A549 (cell line): Measurements from ENCODE around the gene EXT2. TPM values are rescaled to one million over a fixed set of nuclear protein-coding genes. Genes with fewer than 3 reads are reported as not detected.

Source experiments
- ATAC-seq, 2 experiments: fragments of 200-7000 bp in 1 of 2; fragments of >200 bp in 1 of 2; cut with Nextera tagmentation in 1 of 2; cut with Tn5 transposase in 1 of 2; 3 replicates each; pipeline versions ENCODE4 v1.8.0 to v1.9.1; 2018 to 2020; ENCODE audit warnings: mild to moderate bottlenecking in 1 of 2, moderate library complexity in 1 of 2
- CTCF ChIA-PET: fragments of 300-600 bp; sonication (Branson Sonifier 250); formaldehyde crosslinking; extraction: SDS; loops from one replicate; lab custom pipeline; 2021; ENCODE audit warnings: antibody characterized with exemption, inconsistent platforms; lab: Yijun Ruan, JAX
- POLR2A ChIA-PET: fragments of 350-600 bp; formaldehyde crosslinking; extraction: SDS; loops from one replicate; lab custom pipeline; 2021; ENCODE audit warnings: antibody characterized with exemption, inconsistent platforms; lab: Yijun Ruan, JAX
- DNase-seq, 2 experiments: peaks; one replicate each; pipeline versions ENCODE4 v3.0.0 to v3.0.0-alpha.2; 2011 to 2016; ENCODE audit warnings: low read depth in 1 of 2, low spot score in 1 of 2
- FAIRE-seq: peaks from 2 replicates; lab custom pipeline; 2011; peaks lifted over from hg19 to GRCh38; lab: Jason Lieb, UNC
- H3K27ac ChIP-seq, 2 experiments: fragments of >200 bp; sonication (Bioruptor Twin); formaldehyde crosslinking; 3 replicates each; pipeline ENCODE4 v1.5.1; 2016 to 2017
- H3K4me1 ChIP-seq: fragments of >200 bp; sonication (Bioruptor Twin); formaldehyde crosslinking; 3 replicates; pipeline ENCODE4 v1.6.1; 2016
- H3K4me2 ChIP-seq: fragments of >200 bp; sonication (Bioruptor Twin); formaldehyde crosslinking; 3 replicates; pipeline ENCODE4 v1.6.1; 2016
- H3K4me3 ChIP-seq: fragments of >200 bp; sonication (Bioruptor Twin); formaldehyde crosslinking; 3 replicates; pipeline ENCODE4 v1.5.1; 2016
- H3K9me3 ChIP-seq: fragments of >200 bp; sonication (Bioruptor Twin); formaldehyde crosslinking; 3 replicates; pipeline ENCODE4 v1.6.1; 2016
- ATOH8 ChIP-seq: fragments of 250-450 bp; sonication (Bioruptor Pico); IDR thresholded peaks from 2 replicates; pipeline ENCODE4 v1.5.0; 2020; ENCODE audit warnings: low read depth, mild to moderate bottlenecking, moderate library complexity
- BHLHE40 ChIP-seq: IDR thresholded peaks from 2 replicates; pipeline ENCODE4 v1.6.1; 2012; ENCODE audit warnings: low read depth, low read length, inconsistent platforms
- CBX2 ChIP-seq: fragments of 200-600 bp; sonication (generic); IDR thresholded peaks from 2 replicates; pipeline ENCODE4 v1.6.1; 2016; ENCODE audit warnings: low read depth, mild to moderate bottlenecking, borderline replicate concordance
- CEBPB ChIP-seq, 2 experiments: fragments of >200 bp in 1 of 2; sonication (Bioruptor Twin) in 1 of 2; formaldehyde crosslinking in 1 of 2; IDR thresholded peaks; 2 replicates each; pipeline ENCODE4 v1.6.1; 2012 to 2016
- CHD4 ChIP-seq: fragments of 200-600 bp; sonication (generic); IDR thresholded peaks from 2 replicates; pipeline ENCODE4 v1.6.1; 2016; ENCODE audit warnings: antibody characterized with exemption, mild to moderate bottlenecking, borderline replicate concordance
- CTCF ChIP-seq: fragments of >200 bp; sonication (Bioruptor Twin); formaldehyde crosslinking; IDR thresholded peaks from 3 replicates; pipeline ENCODE4 v1.5.1; 2016
- EHF ChIP-seq: fragments of 250-450 bp; sonication (Bioruptor Pico); IDR thresholded peaks from 2 replicates; pipeline ENCODE4 v1.5.0; 2020; ENCODE audit warnings: mild to moderate bottlenecking
- EHMT2 ChIP-seq: fragments of 200-600 bp; sonication (generic); IDR thresholded peaks from 2 replicates; pipeline ENCODE4 v1.6.1; 2016; ENCODE audit warnings: antibody characterized with exemption, low read depth, mild to moderate bottlenecking, moderate library complexity
- EP300 ChIP-seq, 2 experiments: fragments of >200 bp; sonication (Bioruptor Twin); formaldehyde crosslinking; IDR thresholded peaks; 2 replicates in 1 of 2; 3 replicates in 1 of 2; pipeline ENCODE4 v1.6.1; 2016 to 2017
- FOSL2 ChIP-seq, 2 experiments: fragments of 450-650 bp in 1 of 2; fragments of >200 bp in 1 of 2; sonication (Bioruptor Twin) in 1 of 2; formaldehyde crosslinking; IDR thresholded peaks; 2 replicates each; pipeline versions ENCODE4 v1.5.0 to v1.6.1; 2016 to 2020; ENCODE audit warnings: mild to moderate bottlenecking in 1 of 2, moderate library complexity in 1 of 2
- GATA3 ChIP-seq: IDR thresholded peaks from 2 replicates; pipeline ENCODE4 v1.6.1; 2012; ENCODE audit warnings: borderline replicate concordance
- HMGXB4 ChIP-seq: fragments of 250-450 bp; sonication (Bioruptor Pico); IDR thresholded peaks from 2 replicates; pipeline ENCODE4 v1.5.0; 2021; ENCODE audit warnings: mild to moderate bottlenecking, moderate library complexity, borderline replicate concordance
- HOXA7 ChIP-seq: fragments of 250-450 bp; sonication (Bioruptor Pico); IDR thresholded peaks from 2 replicates; pipeline ENCODE4 v1.5.0; 2020; ENCODE audit warnings: mild to moderate bottlenecking, moderate library complexity
- HOXB5 ChIP-seq: fragments of 250-450 bp; sonication (Bioruptor Pico); IDR thresholded peaks from 2 replicates; pipeline ENCODE4 v1.5.0; 2020; ENCODE audit warnings: mild to moderate bottlenecking, moderate library complexity
- JUNB ChIP-seq: fragments of >200 bp; sonication (Bioruptor Twin); formaldehyde crosslinking; IDR thresholded peaks from 2 replicates; pipeline ENCODE4 v1.6.1; 2016
- KDM1A ChIP-seq: fragments of 200-600 bp; sonication (generic); IDR thresholded peaks from 2 replicates; pipeline ENCODE4 v1.6.1; 2016; ENCODE audit warnings: low read depth, mild to moderate bottlenecking
- MYC ChIP-seq: IDR thresholded peaks from 2 replicates; pipeline ENCODE4 v1.6.1; 2012; ENCODE audit warnings: mild to moderate bottlenecking, inconsistent platforms, low read length, improper control_type of control experiment, borderline replicate concordance
- NFE2L2 ChIP-seq: fragments of 150-350 bp; conservative IDR thresholded peaks from 2 replicates; pipeline ENCODE4 v1.6.1; 2014; ENCODE audit warnings: low read length
- PHF8 ChIP-seq: fragments of 200-600 bp; sonication (generic); IDR thresholded peaks from 2 replicates; pipeline ENCODE4 v1.6.1; 2016; ENCODE audit warnings: low read depth, mild to moderate bottlenecking, antibody characterized with exemption, moderate library complexity, borderline replicate concordance
- RNF2 ChIP-seq: fragments of 200-600 bp; sonication (generic); IDR thresholded peaks from 2 replicates; pipeline ENCODE4 v1.6.1; 2016; ENCODE audit warnings: low read depth, mild to moderate bottlenecking, antibody characterized with exemption, moderate library complexity, borderline replicate concordance
- SMC3 ChIP-seq: fragments of >200 bp; sonication (Bioruptor Twin); formaldehyde crosslinking; IDR thresholded peaks from 3 replicates; pipeline ENCODE4 v1.6.1; 2018; ENCODE audit warnings: inconsistent platforms
- SREBF2 ChIP-seq: fragments of 450-650 bp; IDR thresholded peaks from 2 replicates; pipeline ENCODE4 v1.6.1; 2014; ENCODE audit warnings: mild to moderate bottlenecking, moderate library complexity
- USF2 ChIP-seq: fragments of 450-650 bp; IDR thresholded peaks from 2 replicates; pipeline ENCODE4 v1.6.1; 2014; ENCODE audit warnings: antibody characterized with exemption
- ZC3H11A ChIP-seq: fragments of 450-650 bp; IDR thresholded peaks from 2 replicates; pipeline ENCODE4 v1.6.1; 2014; ENCODE audit warnings: antibody characterized with exemption, mild to moderate bottlenecking
- ZFP36 ChIP-seq: fragments of 450-650 bp; IDR thresholded peaks from 2 replicates; pipeline ENCODE4 v1.6.1; 2014; ENCODE audit warnings: borderline replicate concordance; ENCODE audit not compliant: partially characterized antibody
- ZNF302 ChIP-seq: fragments of 250-450 bp; sonication (Bioruptor Pico); IDR thresholded peaks from 2 replicates; pipeline ENCODE4 v1.9.0; 2021; ENCODE audit warnings: inconsistent platforms, mild to moderate bottlenecking, moderate library complexity
- WGBS: methylation state at CpG from one replicate; pipeline ENCODE4 v1.1.6; 2017; ENCODE audit errors: missing lambda C conversion rate; 5-methylcytosine and 5-hydroxymethylcytosine counted together
- polyA plus RNA-seq, 4 experiments: library from polyadenylated mRNA; depleted of rRNA in 3 of 4; stranded (reverse); fragments of >200 nt; fragmentation: RNase III in 1 of 4; extraction: RNeasy Plus Mini Kit Qiagen cat#74134 plus additional on column Dnase treatment in 1 of 4; gene quantifications; 2 replicates in 3 of 4; 3 replicates in 1 of 4; pipeline ENCODE4 v1.2.3, GENCODE V29; 2011 to 2017

EXT2 gene
- polyA plus RNA-seq, 2 of the 4 experiments (the other 2 are of a cell fraction) = 56.5 to 77.3 TPM

- ATAC-seq = no peak
- WGBS = 86% methylated on average over 4 of the region's 4 CpGs
- no peak overlapping the region for H3K27ac ChIP-seq
Measured at GRCh38 chr11:44191322-44192016, 96.0 kb downstream of the EXT2 start.

GRCh38 chr11:44192017-44192385, 96.5 kb downstream of the EXT2 start:
- Histone ChIP-seq H3K4me3 (no peak overlapping the region), H3K9me3 (peaks cover 27% of the 10 kb centered on the region), H3K4me1 (no peaks in the 10 kb centered on the region), H3K4me2 (no peak overlapping the region), H3K27ac (no peak overlapping the region)
- FAIRE-seq (no peak), ATAC-seq (no peak), DNase-seq (no peak)
- CTCF ChIA-PET = interaction anchor here (1.9 kb wide), 1 partner anchor 11 kb away, joined by 5 read pairs; no protein-coding TSS in a partner anchor
- POLR2A ChIA-PET = no interaction called here
- TF ChIP-seq CBX2 (no peak), ATOH8 (CRISPR knock-in tag) (no peak), CTCF (no peak), ZC3H11A (no peak), HOXA7 (CRISPR knock-in tag) (no peak), MYC (no peak), HOXB5 (CRISPR knock-in tag) (no peak), FOSL2 (IDR thresholded peaks at IDR 0.05) (no peak), FOSL2 (CRISPR knock-in tag; IDR thresholded peaks at IDR 0.05) (no peak), HMGXB4 (CRISPR knock-in tag) (no peak), CHD4 (no peak)
- 93% methylated on average over 2 of the region's 2 CpGs for WGBS

More at GRCh38 chr11:44191322-44192016, 96.0 kb downstream of the EXT2 start:
- FAIRE-seq (no peak), DNase-seq (no peak)
- TF ChIP-seq ZNF302 (CRISPR knock-in tag) (no peak), NFE2L2 (no peak), EHMT2 (no peak), ZFP36 (no peak), KDM1A (no peak), GATA3 (no peak), USF2 (no peak), JUNB (no peak), PHF8 (no peak), EP300 (IDR thresholded peaks at IDR 0.05) (no peak), CEBPB (IDR thresholded peaks at IDR 0.05) (no peak), SMC3 (no peak), EHF (CRISPR knock-in tag) (no peak), HOXB5 (CRISPR knock-in tag) (no peak), SREBF2 (no peak), MYC (no peak), BHLHE40 (no peak), RNF2 (no peak), CBX2 (no peak)
- ChIA-PET POLR2A (no interaction called here), CTCF (interaction anchor here (1.9 kb wide), 1 partner anchor 11 kb away, joined by 5 read pairs; no protein-coding TSS in a partner anchor)
- Histone ChIP-seq H3K4me3 (no peak overlapping the region), H3K4me1 (no peaks in the 10 kb centered on the region), H3K4me2 (no peak overlapping the region), H3K9me3 (peaks cover 22% of the 10 kb centered on the region)
